Medulla oblongata (tissue), 1 donor: ENCODE results near the gene CBLB.
"Not testable (repeated sequence)": the region's sequence is repeated elsewhere in the genome, so short reads cannot be mapped to it uniquely, and the experiment has no call there.

Experiments used
- DNase-seq: peaks from one replicate; pipeline ENCODE4 v3.0.0-alpha.2; 2015; ENCODE audit errors: extremely low spot score

Gene CBLB

GRCh38 chr3:105786990-105787389, 81.8 kb downstream of the CBLB start:
- no peak for DNase-seq

GRCh38 chr3:105786241-105786640, 82.6 kb downstream of the CBLB start:
- DNase-seq = no peak

- DNase-seq = no peak
These were observed 83.0 kb downstream of the CBLB start for GRCh38 chr3:105785803-105786202.

GRCh38 chr3:105783631-105784030, 85.2 kb downstream of the CBLB start:
- no peak for DNase-seq

- DNase-seq = no peak
These were observed 86.9 kb downstream of the CBLB start for GRCh38 chr3:105781871-105782270.

GRCh38 chr3:105780107-105780506, 88.7 kb downstream of the CBLB start:
- DNase-seq = no peak

GRCh38 chr3:105775368-105775767, 93.4 kb downstream of the CBLB start:
- DNase-seq = no peak

- DNase-seq = no peak
These were observed 94.2 kb downstream of the CBLB start for GRCh38 chr3:105774444-105775180.

- no peak for DNase-seq
These were observed 95.5 kb downstream of the CBLB start for GRCh38 chr3:105773291-105773690.

GRCh38 chr3:105772635-105773034, 96.2 kb downstream of the CBLB start:
- no peak for DNase-seq

- no peak for DNase-seq
These were observed 97.4 kb downstream of the CBLB start for GRCh38 chr3:105771392-105771791.

- no peak for DNase-seq
These were observed 98.4 kb downstream of the CBLB start for GRCh38 chr3:105770410-105770809.

GRCh38 chr3:105767776-105768175, 101.0 kb downstream of the CBLB start:
- no peak for DNase-seq

GRCh38 chr3:105767216-105767615, 101.6 kb downstream of the CBLB start:
- no peak for DNase-seq

- DNase-seq = no peak
These were observed 103.5 kb downstream of the CBLB start for GRCh38 chr3:105765308-105765639.

GRCh38 chr3:105764378-105765307, 104.2 kb downstream of the CBLB start:
- no peak for DNase-seq

GRCh38 chr3:105763659-105764036, 105.2 kb downstream of the CBLB start:
- DNase-seq = no peak

GRCh38 chr3:105762749-105763658, 105.8 kb downstream of the CBLB start:
- no peak for DNase-seq

GRCh38 chr3:105762214-105762613, 106.6 kb downstream of the CBLB start:
- not testable (repeated sequence) for DNase-seq

- DNase-seq = no peak
These were observed 109.3 kb downstream of the CBLB start for GRCh38 chr3:105759442-105760078.

GRCh38 chr3:105758451-105758850, 110.4 kb downstream of the CBLB start:
- no peak for DNase-seq
